MCF 10A (cell line): ENCODE data around the gene KRTAP10-3. TPM values are rescaled to one million over a fixed set of nuclear protein-coding genes. Genes with fewer than 3 reads are reported as not detected.

Experiments
- BruUV-seq: library from RNA; stranded (reverse); fragments of 400-500 nt; replicated peaks from 2 replicates; lab custom pipeline; 2021; lab: Mats Ljungman, UMichigan
- CTCF ChIA-PET: fragments of 300-600 bp; sonication (Branson Sonifier 250); formaldehyde crosslinking; extraction: SDS; loops from one replicate; lab custom pipeline; 2021; ENCODE audit warnings: antibody characterized with exemption, inconsistent platforms; lab: Yijun Ruan, JAX
- POLR2A ChIA-PET: fragments of 300-600, 350-650 bp; sonication (Branson Sonifier 250); formaldehyde crosslinking; extraction: SDS; loops from one replicate; lab custom pipeline; 2020; ENCODE audit warnings: antibody characterized with exemption, inconsistent platforms; lab: Yijun Ruan, JAX
- DNase-seq: peaks from one replicate; pipeline ENCODE4 v3.0.0-alpha.2; 2018; ENCODE audit not compliant: unreplicated experiment
- H3K27ac Mint-ChIP-seq: one replicate; pipeline ENCODE4 v1.8.0; 2022; ENCODE audit warnings: mild to moderate bottlenecking, low read depth, mixed read lengths; ENCODE audit not compliant: unreplicated experiment
- H3K27me3 Mint-ChIP-seq: one replicate; pipeline ENCODE4 v1.8.0; 2022; ENCODE audit warnings: mixed read lengths; ENCODE audit not compliant: insufficient read depth, unreplicated experiment
- H3K36me3 Mint-ChIP-seq: one replicate; pipeline ENCODE4 v1.8.0; 2022; ENCODE audit warnings: mild to moderate bottlenecking, moderate library complexity, mixed read lengths; ENCODE audit not compliant: insufficient read depth, unreplicated experiment
- H3K4me1 Mint-ChIP-seq: one replicate; pipeline ENCODE4 v1.8.0; 2022; ENCODE audit warnings: mixed read lengths; ENCODE audit not compliant: insufficient read depth, unreplicated experiment
- H3K4me3 Mint-ChIP-seq: one replicate; pipeline ENCODE4 v1.8.0; 2022; ENCODE audit warnings: mild to moderate bottlenecking, moderate library complexity, mixed read lengths; ENCODE audit not compliant: unreplicated experiment
- H3K9me3 Mint-ChIP-seq: one replicate; pipeline ENCODE4 v1.8.0; 2022; ENCODE audit warnings: mixed read lengths; ENCODE audit not compliant: unreplicated experiment
- intact Hi-C: fragments of 100-400 bp; cut with micrococcal nuclease; formaldehyde crosslinking; loops from 2 replicates; pipeline ENCODE4 v1.14.1; 2022
- total RNA-seq: library from RNA; stranded (reverse); gene quantifications from 2 replicates; pipeline ENCODE4 v1.2.3, GENCODE V29; 2022
- TF ChIP-seq, protein P1 (sequence below): fragments of 200-600 bp; IDR thresholded peaks from one replicate; pipeline ENCODE4 v1.8.0; 2022; ENCODE audit warnings: antibody characterized with exemption, mild to moderate bottlenecking; ENCODE audit not compliant: unreplicated experiment

Gene KRTAP10-3
- total RNA-seq, 1 experiment from 2014 or later, result not detected

DNA sequence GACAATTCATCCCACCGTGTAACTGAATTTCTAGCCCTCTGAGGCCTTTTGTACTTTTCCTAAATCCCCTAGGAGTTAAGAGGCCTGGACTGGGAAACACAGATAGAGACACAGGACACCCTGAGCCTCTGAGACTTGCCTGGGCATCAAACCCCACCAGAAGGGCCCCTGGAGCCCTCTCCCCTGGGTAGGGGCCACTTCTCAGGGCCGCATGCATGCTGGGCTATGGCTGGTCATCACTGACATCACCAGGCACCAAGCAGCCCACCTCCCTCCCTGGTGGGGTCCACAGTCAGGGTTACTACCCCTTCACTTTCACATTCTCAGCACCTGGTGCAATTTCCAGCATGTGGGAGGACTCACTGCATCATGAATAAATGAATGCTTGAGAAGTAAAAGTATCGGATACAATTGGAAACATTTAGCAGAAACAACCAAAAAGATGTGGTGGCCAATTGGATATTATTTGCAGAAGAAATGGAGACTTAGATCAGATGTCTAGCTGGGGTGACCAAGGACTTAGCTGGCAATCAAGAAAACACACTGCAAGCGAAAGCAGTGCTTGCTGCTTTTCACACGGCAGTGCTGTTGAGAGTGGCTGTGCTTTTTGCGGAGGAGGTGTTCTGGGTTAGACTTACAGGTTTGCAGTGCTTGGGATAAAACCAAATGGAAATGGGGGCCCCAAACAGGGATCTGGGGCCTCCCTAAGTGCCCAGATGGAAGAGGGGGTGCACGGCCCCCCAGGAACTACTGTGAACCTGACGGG, 40.9 kb upstream of the KRTAP10-3 start:
- Mint-ChIP-seq H3K27ac (no peak overlapping the region), H3K9me3 (peaks cover 14% of the 10 kb centered on the region), H3K36me3 (peaks cover 5% of the 10 kb centered on the region), H3K4me1 (peaks cover 6% of the 10 kb centered on the region), H3K27me3 (peaks cover 36% of the 10 kb centered on the region), H3K4me3 (no peak overlapping the region)
- POLR2A ChIA-PET, result no interaction called here
- TF ChIP-seq, protein P1, sequence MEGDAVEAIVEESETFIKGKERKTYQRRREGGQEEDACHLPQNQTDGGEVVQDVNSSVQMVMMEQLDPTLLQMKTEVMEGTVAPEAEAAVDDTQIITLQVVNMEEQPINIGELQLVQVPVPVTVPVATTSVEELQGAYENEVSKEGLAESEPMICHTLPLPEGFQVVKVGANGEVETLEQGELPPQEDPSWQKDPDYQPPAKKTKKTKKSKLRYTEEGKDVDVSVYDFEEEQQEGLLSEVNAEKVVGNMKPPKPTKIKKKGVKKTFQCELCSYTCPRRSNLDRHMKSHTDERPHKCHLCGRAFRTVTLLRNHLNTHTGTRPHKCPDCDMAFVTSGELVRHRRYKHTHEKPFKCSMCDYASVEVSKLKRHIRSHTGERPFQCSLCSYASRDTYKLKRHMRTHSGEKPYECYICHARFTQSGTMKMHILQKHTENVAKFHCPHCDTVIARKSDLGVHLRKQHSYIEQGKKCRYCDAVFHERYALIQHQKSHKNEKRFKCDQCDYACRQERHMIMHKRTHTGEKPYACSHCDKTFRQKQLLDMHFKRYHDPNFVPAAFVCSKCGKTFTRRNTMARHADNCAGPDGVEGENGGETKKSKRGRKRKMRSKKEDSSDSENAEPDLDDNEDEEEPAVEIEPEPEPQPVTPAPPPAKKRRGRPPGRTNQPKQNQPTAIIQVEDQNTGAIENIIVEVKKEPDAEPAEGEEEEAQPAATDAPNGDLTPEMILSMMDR, result no peak
- CTCF ChIA-PET, result no interaction called here
- DNase-seq, result no peak
- intact Hi-C loops, result no loop called here
- no TSS peak for BruUV-seq

DNA sequence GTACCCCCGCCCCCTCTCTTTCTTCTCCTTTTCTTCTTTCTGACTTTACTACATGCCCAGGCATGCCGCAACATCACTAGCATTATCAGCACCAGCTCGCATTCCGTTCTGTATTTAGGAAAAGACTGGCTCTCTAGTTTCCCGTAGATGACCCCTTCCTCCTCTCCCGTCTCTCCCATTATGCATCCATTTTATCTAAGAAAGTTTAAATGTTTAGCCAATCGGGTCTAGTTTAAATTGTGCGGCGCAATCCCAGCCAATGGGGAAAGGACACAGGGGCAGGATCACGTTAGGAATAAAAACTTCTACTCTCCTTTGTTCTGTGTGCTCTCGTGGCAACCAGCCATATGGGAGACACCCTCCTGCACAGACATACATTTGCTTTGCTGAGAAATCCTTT, 39.5 kb upstream of the KRTAP10-3 start:
- ChIA-PET CTCF (no interaction called here), POLR2A (no interaction called here)
- H3K27me3 Mint-ChIP-seq, result peaks cover 26% of the 10 kb centered on the region
- no peak overlapping the region for H3K27ac Mint-ChIP-seq
- no peak overlapping the region for H3K4me3 Mint-ChIP-seq
- H3K4me1 Mint-ChIP-seq, result peaks cover 6% of the 10 kb centered on the region
- BruUV-seq, result no TSS peak
- peaks cover 14% of the 10 kb centered on the region for H3K9me3 Mint-ChIP-seq
- TF ChIP-seq, protein P1, result no peak
- intact Hi-C loops, result no loop called here
- H3K36me3 Mint-ChIP-seq, result peaks cover 5% of the 10 kb centered on the region
- peak; percentile 11 for DNase-seq

DNA sequence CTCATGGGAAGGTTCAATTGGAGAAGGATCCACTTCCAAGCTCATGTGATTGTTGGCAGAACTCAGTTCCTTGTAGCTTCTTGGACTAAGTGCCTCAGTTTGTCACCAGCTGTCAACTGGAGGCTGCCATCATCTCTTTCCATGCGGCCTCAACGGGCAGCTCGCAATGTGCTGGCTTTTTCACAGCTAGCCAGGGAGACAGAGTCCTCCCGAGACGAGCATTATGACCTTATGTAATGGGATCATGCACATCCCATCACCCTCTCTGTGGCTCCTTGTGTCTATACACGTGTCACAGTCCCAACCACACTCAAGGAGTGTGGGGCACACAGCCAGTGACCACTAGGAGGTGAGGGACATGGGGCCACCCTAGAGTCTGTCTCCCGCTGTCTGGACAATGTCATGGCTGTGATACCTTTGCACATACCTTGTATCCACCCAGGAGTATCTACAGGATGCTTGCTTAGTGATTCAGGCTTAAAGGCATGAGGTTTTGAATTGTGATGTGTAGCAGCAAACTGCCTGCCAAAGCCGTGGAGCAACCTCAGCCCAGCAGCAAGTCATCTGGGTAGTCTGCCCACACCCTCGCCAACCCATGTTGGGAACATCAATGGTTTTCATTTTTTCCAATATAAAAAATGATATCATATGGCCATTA, 37.6 kb upstream of the KRTAP10-3 start:
- Mint-ChIP-seq H3K4me3 (no peak overlapping the region), H3K27ac (no peak overlapping the region), H3K27me3 (peaks cover 17% of the 10 kb centered on the region), H3K4me1 (peaks cover 6% of the 10 kb centered on the region), H3K9me3 (peaks cover 14% of the 10 kb centered on the region), H3K36me3 (peaks cover 5% of the 10 kb centered on the region)
- BruUV-seq, result no TSS peak
- TF ChIP-seq, protein P1, result no peak
- no peak for DNase-seq
- ChIA-PET CTCF (interaction anchor here (1.1 to 1.3 kb wide), 2 partner anchors 197 to 198 kb away, joined by 3 read pairs; no protein-coding TSS in a partner anchor), POLR2A (interaction anchor here (0.7 to 1.5 kb wide), 2 partner anchors 29 to 343 kb away, joined by 3 read pairs; no protein-coding TSS in a partner anchor)
- intact Hi-C loops, result no loop called here

DNA sequence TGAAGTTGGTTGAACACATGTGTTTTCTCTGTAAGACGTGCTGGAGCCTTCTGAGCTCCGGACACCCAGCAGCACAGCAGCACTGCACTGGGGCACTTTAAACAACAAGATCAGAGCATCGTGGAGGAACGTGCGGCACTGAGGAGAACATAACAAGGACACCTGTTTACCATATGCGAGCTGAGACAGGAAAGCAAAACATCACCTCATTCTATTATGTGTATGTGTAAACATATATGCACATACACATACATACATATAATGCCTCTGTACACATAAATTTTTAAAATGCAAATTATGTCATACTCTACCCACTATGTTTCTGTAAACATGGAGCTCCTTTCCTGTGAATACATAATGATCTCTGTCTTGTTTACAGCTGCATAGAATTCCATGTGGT, 36.9 kb upstream of the KRTAP10-3 start:
- no peak overlapping the region for H3K4me3 Mint-ChIP-seq
- peaks cover 5% of the 10 kb centered on the region for H3K36me3 Mint-ChIP-seq
- peaks cover 6% of the 10 kb centered on the region for H3K4me1 Mint-ChIP-seq
- no peak overlapping the region for H3K27ac Mint-ChIP-seq
- H3K27me3 Mint-ChIP-seq, result peaks cover 14% of the 10 kb centered on the region
- intact Hi-C loops, result no loop called here
- POLR2A ChIA-PET, result no interaction called here
- peaks cover 14% of the 10 kb centered on the region for H3K9me3 Mint-ChIP-seq
- TF ChIP-seq, protein P1, result no peak
- no peak for DNase-seq
- BruUV-seq, result no TSS peak
- CTCF ChIA-PET, result interaction anchor here (1.3 kb wide), 1 partner anchor 198 kb away, joined by 3 read pairs; no protein-coding TSS in a partner anchor
